Glutamatergic neuron (in vitro differentiated cells): Measurements from ENCODE around the gene SLC35E3. TPM values are rescaled to one million over a fixed set of nuclear protein-coding genes. Genes with fewer than 3 reads are reported as not detected.

Experiments
- DNase-seq: peaks from one replicate; pipeline ENCODE4 v3.0.0; 2022
- H3K27ac Mint-ChIP-seq: one replicate; pipeline ENCODE4 v1.8.0; 2020; ENCODE audit warnings: mild to moderate bottlenecking, mixed read lengths, inconsistent platforms; ENCODE audit not compliant: unreplicated experiment
- H3K27me3 Mint-ChIP-seq: one replicate; pipeline ENCODE4 v1.8.0; 2020; ENCODE audit warnings: mild to moderate bottlenecking, moderate library complexity, mixed read lengths, inconsistent platforms; ENCODE audit not compliant: unreplicated experiment
- H3K36me3 Mint-ChIP-seq: one replicate; pipeline ENCODE4 v1.8.0; 2020; ENCODE audit warnings: mild to moderate bottlenecking, mixed read lengths, inconsistent platforms; ENCODE audit not compliant: unreplicated experiment
- H3K4me1 Mint-ChIP-seq: one replicate; pipeline ENCODE4 v1.8.0; 2020; ENCODE audit warnings: mild to moderate bottlenecking, low read depth, mixed read lengths, inconsistent platforms; ENCODE audit not compliant: unreplicated experiment
- H3K4me3 Mint-ChIP-seq: one replicate; pipeline ENCODE4 v1.8.0; 2020; ENCODE audit warnings: mild to moderate bottlenecking, mixed read lengths, inconsistent platforms; ENCODE audit not compliant: unreplicated experiment
- H3K9me3 Mint-ChIP-seq: one replicate; pipeline ENCODE4 v1.8.0; 2020; ENCODE audit warnings: mild to moderate bottlenecking, moderate library complexity, mixed read lengths, inconsistent platforms; ENCODE audit not compliant: unreplicated experiment
- long read RNA-seq: library from polyadenylated mRNA; unstranded; transcript quantifications from one replicate; pipeline ENCODE4 v2.0.0, GENCODE V29; 2020; ENCODE audit not compliant: unreplicated experiment
- total RNA-seq: library from RNA; stranded (reverse); fragmentation: NEBNext Ultra II Directional; extraction: Animal tissue kit (Norgen Biotek cat#: 25700); gene quantifications from one replicate; pipeline ENCODE4 v1.2.1, GENCODE V29; 2021; ENCODE audit not compliant: unreplicated experiment
- TF ChIP-seq, protein P1 (sequence below): fragments of 200-600 bp; sonication (generic); IDR thresholded peaks from one replicate; pipeline ENCODE4 v1.5.0; 2021; ENCODE audit not compliant: partially characterized antibody, unreplicated experiment

SLC35E3 gene
- total RNA-seq, result 26.2 TPM
- long read RNA-seq, full-length matches to known transcripts, result 10 of 18 reads
- long read RNA-seq, partial matches to known transcripts, result 3 of 18 reads
- long read RNA-seq, other reads (novel, unspliced or antisense), result 5 of 18 reads

DNA sequence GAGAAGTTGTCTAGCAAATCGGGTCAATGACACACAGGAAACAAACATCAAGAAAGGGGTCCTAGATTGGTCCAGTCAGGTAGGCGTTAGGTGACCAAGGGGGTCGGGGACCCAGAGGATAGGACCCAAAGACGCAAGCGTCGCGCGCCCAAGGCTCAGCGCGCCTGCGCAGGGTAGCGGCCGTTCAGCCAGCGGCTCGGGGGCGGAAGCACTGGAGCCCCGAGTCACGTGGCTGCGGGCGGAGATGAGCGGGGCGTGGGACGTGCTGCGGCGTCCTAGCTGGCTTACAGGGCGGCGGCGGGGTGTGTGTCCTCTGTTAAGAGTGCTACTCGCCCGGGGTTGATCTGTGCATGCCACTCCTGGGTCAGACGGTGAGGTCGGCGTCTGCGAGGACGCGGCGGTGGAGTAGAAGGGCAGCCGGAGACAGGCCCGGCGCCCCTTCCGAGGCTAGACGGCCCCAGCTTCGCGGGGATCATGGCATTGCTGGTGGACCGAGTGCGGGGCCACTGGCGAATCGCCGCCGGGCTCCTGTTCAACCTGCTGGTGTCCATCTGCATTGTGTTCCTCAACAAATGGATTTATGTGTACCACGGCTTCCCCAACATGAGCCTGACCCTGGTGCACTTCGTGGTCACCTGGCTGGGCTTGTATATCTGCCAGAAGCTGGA is at the start of gene SLC35E3:
Gene SLC35E3, plus strand, starts transcription at position 273 of the 668 bp plus-strand sequence. Its CDS starts 202 bp downstream, at position 475.
- peak; percentile 95 for DNase-seq
- H3K4me1 Mint-ChIP-seq, result peaks cover 17% of the 10 kb centered on the region
- peak within 1 kb of the TSS; percentile 85 for H3K27ac Mint-ChIP-seq
- H3K36me3 Mint-ChIP-seq, result no peaks in the 10 kb centered on the region
- peaks cover 10% of the 10 kb centered on the region for H3K27me3 Mint-ChIP-seq
- H3K9me3 Mint-ChIP-seq, result peaks cover 7% of the 10 kb centered on the region
- H3K4me3 Mint-ChIP-seq, result peak within 1 kb of the TSS; percentile 99
- TF ChIP-seq, protein P1, sequence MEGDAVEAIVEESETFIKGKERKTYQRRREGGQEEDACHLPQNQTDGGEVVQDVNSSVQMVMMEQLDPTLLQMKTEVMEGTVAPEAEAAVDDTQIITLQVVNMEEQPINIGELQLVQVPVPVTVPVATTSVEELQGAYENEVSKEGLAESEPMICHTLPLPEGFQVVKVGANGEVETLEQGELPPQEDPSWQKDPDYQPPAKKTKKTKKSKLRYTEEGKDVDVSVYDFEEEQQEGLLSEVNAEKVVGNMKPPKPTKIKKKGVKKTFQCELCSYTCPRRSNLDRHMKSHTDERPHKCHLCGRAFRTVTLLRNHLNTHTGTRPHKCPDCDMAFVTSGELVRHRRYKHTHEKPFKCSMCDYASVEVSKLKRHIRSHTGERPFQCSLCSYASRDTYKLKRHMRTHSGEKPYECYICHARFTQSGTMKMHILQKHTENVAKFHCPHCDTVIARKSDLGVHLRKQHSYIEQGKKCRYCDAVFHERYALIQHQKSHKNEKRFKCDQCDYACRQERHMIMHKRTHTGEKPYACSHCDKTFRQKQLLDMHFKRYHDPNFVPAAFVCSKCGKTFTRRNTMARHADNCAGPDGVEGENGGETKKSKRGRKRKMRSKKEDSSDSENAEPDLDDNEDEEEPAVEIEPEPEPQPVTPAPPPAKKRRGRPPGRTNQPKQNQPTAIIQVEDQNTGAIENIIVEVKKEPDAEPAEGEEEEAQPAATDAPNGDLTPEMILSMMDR, result no peak

DNA sequence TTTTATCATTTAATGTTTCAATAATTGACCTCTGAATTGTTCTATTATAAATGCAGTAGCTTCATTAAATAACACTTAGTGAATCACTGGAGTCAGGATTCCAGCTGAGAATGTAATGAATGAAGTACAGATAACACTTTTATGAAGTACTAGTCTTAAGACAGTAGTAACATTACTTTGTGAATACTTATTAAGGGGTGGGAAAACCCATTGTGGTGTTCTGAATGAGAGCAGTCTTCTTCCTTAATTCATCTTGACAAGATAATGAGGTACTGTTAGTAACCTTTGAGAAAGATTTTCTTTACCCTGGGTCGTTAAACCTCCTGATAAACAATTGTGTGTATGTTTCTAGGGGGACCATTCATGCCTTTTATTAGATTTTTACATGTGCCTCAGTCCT is 46.5 kb upstream of the SLC35E3 start:
- no peak for DNase-seq

DNA sequence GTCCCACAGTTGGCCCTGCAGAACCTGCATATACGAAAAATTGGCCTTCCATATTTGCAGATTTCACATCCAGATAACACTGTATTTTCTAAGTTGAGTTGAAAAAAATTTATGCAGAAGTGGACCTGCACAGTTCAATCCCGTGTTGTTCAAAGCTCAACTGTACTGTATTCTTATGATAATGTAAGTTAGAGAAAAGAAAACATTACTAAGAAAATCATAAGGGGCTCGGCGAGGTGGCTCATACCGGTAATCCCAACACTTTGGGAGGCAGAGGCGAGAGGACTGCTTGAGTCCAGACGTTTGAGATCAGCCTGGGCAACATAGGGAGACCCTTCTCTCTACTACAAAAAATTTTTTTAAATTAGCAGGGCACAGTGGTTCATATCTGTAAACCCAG is 18.2 kb upstream of the SLC35E3 start:
- Mint-ChIP-seq H3K36me3 (no peaks in the 10 kb centered on the region), H3K27ac (no peak overlapping the region), H3K27me3 (no peaks in the 10 kb centered on the region), H3K9me3 (no peaks in the 10 kb centered on the region), H3K4me1 (no peaks in the 10 kb centered on the region), H3K4me3 (no peak overlapping the region)
- DNase-seq, result no peak
- TF ChIP-seq, protein P1, result no peak

More for the DNA sequence above, 46.5 kb upstream of the SLC35E3 start:
- H3K9me3 Mint-ChIP-seq, result no peaks in the 10 kb centered on the region
- no peaks in the 10 kb centered on the region for H3K36me3 Mint-ChIP-seq
- H3K27me3 Mint-ChIP-seq, result no peaks in the 10 kb centered on the region
- no peak overlapping the region for H3K27ac Mint-ChIP-seq
- TF ChIP-seq, protein P1, result no peak
- no peak overlapping the region for H3K4me3 Mint-ChIP-seq
- H3K4me1 Mint-ChIP-seq, result no peaks in the 10 kb centered on the region

DNA sequence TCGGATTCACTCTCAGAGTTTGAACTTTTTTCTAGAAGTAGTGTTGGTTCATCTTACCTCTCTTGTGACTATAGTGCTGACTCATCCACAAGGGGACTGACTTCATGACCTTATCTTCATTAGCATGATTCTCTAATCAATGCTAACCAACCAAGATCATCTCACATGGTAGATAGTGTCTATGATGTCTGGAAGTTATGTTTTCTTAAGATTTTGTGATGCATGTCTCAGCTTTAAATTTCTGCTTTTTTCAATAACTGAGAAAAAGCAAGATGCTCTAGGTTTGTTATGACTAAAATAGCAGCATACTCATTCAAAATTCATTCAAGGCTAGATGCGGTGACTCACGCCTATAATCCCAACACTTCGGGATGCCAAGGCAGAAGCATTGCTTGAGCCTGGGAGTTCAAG is 12.3 kb upstream of the SLC35E3 start:
- Mint-ChIP-seq H3K27me3 (no peaks in the 10 kb centered on the region), H3K27ac (no peak overlapping the region), H3K9me3 (peaks cover 1% of the 10 kb centered on the region), H3K4me1 (no peaks in the 10 kb centered on the region), H3K4me3 (no peak overlapping the region), H3K36me3 (no peaks in the 10 kb centered on the region)
- TF ChIP-seq, protein P1, result no peak
- no peak for DNase-seq

DNA sequence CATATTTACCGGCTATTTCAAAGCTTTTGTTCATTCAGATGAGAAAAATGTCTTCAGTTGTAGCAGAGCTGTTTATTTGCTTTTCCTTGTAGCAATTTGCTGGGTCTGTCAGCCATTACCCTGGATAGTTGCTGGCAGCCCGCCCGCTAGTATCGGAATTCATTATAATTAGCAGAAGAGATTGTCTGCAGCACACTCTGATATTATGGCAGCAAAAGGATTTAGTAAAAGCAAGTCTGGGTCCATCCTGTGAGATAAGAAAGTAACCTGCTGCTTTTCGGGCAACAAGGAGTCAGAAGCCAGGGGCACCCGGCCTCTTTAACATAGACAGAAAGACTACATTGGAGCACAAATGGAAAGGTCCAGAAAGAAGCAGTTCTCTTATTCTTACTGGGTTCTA is 6.1 kb upstream of the SLC35E3 start:
- Mint-ChIP-seq H3K36me3 (peaks cover 3% of the 10 kb centered on the region), H3K4me3 (no peak overlapping the region), H3K9me3 (peaks cover 1% of the 10 kb centered on the region), H3K4me1 (no peaks in the 10 kb centered on the region), H3K27ac (no peak overlapping the region), H3K27me3 (no peaks in the 10 kb centered on the region)
- TF ChIP-seq, protein P1, result no peak
- DNase-seq, result no peak
